Psoas muscle (tissue), 8 donors: ENCODE data around the gene EEF2K. TPM values are rescaled to one million over a fixed set of nuclear protein-coding genes. Genes with fewer than 3 reads are reported as not detected.

Experiments
- ATAC-seq, 4 donors: fragments of 200-7000 bp; cut with Tn5 transposase; one replicate each; pipeline ENCODE4 v1.9.1; 2020; ENCODE audit warnings: moderate library complexity in 3 of 4, mild to moderate bottlenecking in 2 of 4
- DNase-seq, 2 donors: peaks; one replicate each; pipeline ENCODE4 v3.0.0-alpha.2; 2020
- H3K27ac ChIP-seq: fragments of 200-600 bp; one replicate; pipeline ENCODE4 v1.8.0; 2022
- H3K27me3 ChIP-seq, 3 donors: fragments of 200-600 bp in 1 of 3; one replicate each; pipeline versions ENCODE4 v1.6.1 to v1.8.0; 2013 to 2022; ENCODE audit warnings: low read length in 2 of 3, mild to moderate bottlenecking in 2 of 3, moderate library complexity in 1 of 3; ENCODE audit not compliant: insufficient read depth in 3 of 3
- H3K36me3 ChIP-seq, 2 donors: fragments of 200-600 bp in 1 of 2; one replicate each; pipeline versions ENCODE4 v1.6.1 to v1.8.0; 2013 to 2022; ENCODE audit warnings: low read depth in 1 of 2, mild to moderate bottlenecking in 1 of 2, moderate library complexity in 1 of 2; ENCODE audit not compliant: insufficient read depth in 1 of 2
- H3K4me1 ChIP-seq: fragments of 200-600 bp; one replicate; pipeline ENCODE4 v1.8.0; 2022
- H3K4me3 ChIP-seq: fragments of 200-600 bp; one replicate; pipeline ENCODE4 v1.8.0; 2022; ENCODE audit warnings: mild to moderate bottlenecking
- H3K9me3 ChIP-seq: fragments of 200-600 bp; one replicate; pipeline ENCODE4 v1.8.0; 2022
- CTCF ChIP-seq: fragments of 200-600 bp; IDR thresholded peaks from one replicate; pipeline ENCODE4 v1.8.0; 2022; ENCODE audit warnings: antibody characterized with exemption
- WGBS, 3 donors: extraction: QIAGEN DNeasy Blood & Tissue Kit; methylation state at CpG; one replicate each; pipeline versions ENCODE4 v1.1.6 to v1.1.7; 2013; 5-methylcytosine and 5-hydroxymethylcytosine counted together
- intact Hi-C, 2 donors: fragments of 100-400 bp; cut with DNase I; formaldehyde crosslinking; loops; one replicate each; pipeline versions ENCODE4 v1.11.0 to v1.14.2; 2022
- polyA plus RNA-seq, 3 donors: library from polyadenylated mRNA; stranded (reverse); fragments of 200-250 nt; gene quantifications; one replicate each; pipeline ENCODE4 v1.2.3, GENCODE V29; 2013
- total RNA-seq, 4 donors: library from RNA; stranded (reverse); fragmentation: NEBNext Ultra II Directional in 2 of 4; extraction: Animal tissue kit (Norgen Biotek cat#: 25700) in 2 of 4; gene quantifications; one replicate each; pipeline versions ENCODE4 v1.2.1 to v1.2.4, GENCODE V29; 2021 to 2023
- donor health status: healthy with polysubstance abuse.
- donor health status: DM: no; HTN: no; CAD: no; lungs with moderate emphysema.
- donor health status: Bipolar disorder and iron deficiency.
- donor health status: healthy.
- donor health status: DM: yes; HTN: yes; CAD: no.
- donor health status: DM: no; HTN: no; CAD: no.
- donor health status: DM: no; HTN: no; CAD: no.
- donor health status: DM: yes; HTN: yes; CAD: no.

Gene EEF2K
- total and polyA plus RNA-seq, 7 donors = 13.0 to 47.0 (median 29.4) TPM

- ATAC-seq (no peak), DNase-seq (no peak)
- Histone ChIP-seq H3K4me1 (no peaks in the 10 kb centered on the region), H3K27ac (no peak overlapping the region), H3K27me3 (no peaks in the 10 kb centered on the region), H3K4me3 (no peak overlapping the region), H3K36me3 (no peaks in the 10 kb centered on the region), H3K9me3 (no peaks in the 10 kb centered on the region)
- TF ChIP-seq CTCF = no peak
- 73 to 85% (median 74%) methylated on average over 11 of the region's 11 CpGs for WGBS, 3 donors
- intact Hi-C loops = no loop called here
These were observed 87.3 kb downstream of the EEF2K start for GRCh38 chr16:22293137-22294106.

- DNase-seq (no peak), ATAC-seq (no peak)
- WGBS, 3 donors = 5 to 6% (median 5%) methylated on average over 17 of the region's 17 CpGs
- TF ChIP-seq CTCF = no peak
- Histone ChIP-seq H3K27me3 (no peaks in the 10 kb centered on the region), H3K27ac (peak overlapping the region; percentile 47), H3K4me1 (peaks cover 14% of the 10 kb centered on the region), H3K36me3 (no peaks in the 10 kb centered on the region), H3K9me3 (no peaks in the 10 kb centered on the region), H3K4me3 (peak overlapping the region; percentile 71)
- intact Hi-C loops = loop anchor here (1.0 to 5.0 kb wide), 3 partner anchors 100 to 289 kb away; partner anchors contain the start of gene MOSMO (in 1 of the 2)
These were observed 90.4 kb downstream of the EEF2K start for GRCh38 chr16:22296225-22297113.

- intact Hi-C loops = loop anchor here (1.0 to 5.0 kb wide), 3 partner anchors 101 to 290 kb away; partner anchors contain the start of gene MOSMO (in 1 of the 2)
- Histone ChIP-seq H3K27me3 (no peaks in the 10 kb centered on the region), H3K27ac (peak within 1 kb of the TSS; percentile 96), H3K36me3 (peaks cover 0 to 6% of the 10 kb centered on the region in 2 donors), H3K4me1 (peaks cover 14% of the 10 kb centered on the region), H3K9me3 (no peaks in the 10 kb centered on the region), H3K4me3 (peak within 1 kb of the TSS; percentile 71)
- TF ChIP-seq CTCF = peak; percentile 89
- ATAC-seq = peak; percentile 92 to 95 (median 93)
- DNase-seq = peak; percentile 100
- 0 to 1% (median 0%) methylated on average over 62 to 76 of the region's 76 CpGs for WGBS, 3 donors
These were observed 91.2 kb downstream of the EEF2K start, which contains the start of gene POLR3E for GRCh38 chr16:22297114-22297870. POLR3E (plus strand) TSS chr16:22297409; CDS start chr16:22302969, 5,560 bp downstream.
